ENCODE measurements around the gene SLX1A.
"Not testable (repeated sequence)": the region's sequence is repeated elsewhere in the genome, so short reads cannot be mapped to it uniquely, and the experiment has no call there.

Gene SLX1A

DNA sequence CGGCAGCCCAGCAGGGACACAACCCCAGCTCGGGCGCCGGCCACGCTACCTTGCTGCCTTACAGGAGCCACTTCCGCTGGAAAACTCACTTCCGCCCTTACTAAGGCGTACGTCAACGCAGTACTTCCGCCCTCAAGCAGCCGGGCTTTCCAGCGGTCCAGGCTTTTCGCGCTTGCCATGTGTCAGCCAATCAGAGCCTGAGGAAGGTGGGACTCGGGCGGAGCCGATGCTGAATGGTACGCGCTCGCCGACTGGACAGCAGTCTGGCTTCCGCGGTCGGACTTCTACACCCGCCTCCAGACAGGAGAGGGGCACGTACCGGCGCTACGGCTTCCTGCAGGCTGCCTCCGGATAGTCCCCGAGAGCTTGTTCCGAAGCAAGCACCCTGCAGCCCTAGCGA lies at the start of gene SLX1A, which contains the start of gene BOLA2B:
Gene SLX1A (plus strand): TSS at position 261 of the 400 bp plus-strand sequence. CDS start 210 bp downstream, outside the sequence.
Gene BOLA2B (minus strand): TSS at position 52 of the 400 bp plus-strand sequence. CDS start 71 bp downstream, outside the sequence.
- DNase-seq = not testable (repeated sequence)

DNA sequence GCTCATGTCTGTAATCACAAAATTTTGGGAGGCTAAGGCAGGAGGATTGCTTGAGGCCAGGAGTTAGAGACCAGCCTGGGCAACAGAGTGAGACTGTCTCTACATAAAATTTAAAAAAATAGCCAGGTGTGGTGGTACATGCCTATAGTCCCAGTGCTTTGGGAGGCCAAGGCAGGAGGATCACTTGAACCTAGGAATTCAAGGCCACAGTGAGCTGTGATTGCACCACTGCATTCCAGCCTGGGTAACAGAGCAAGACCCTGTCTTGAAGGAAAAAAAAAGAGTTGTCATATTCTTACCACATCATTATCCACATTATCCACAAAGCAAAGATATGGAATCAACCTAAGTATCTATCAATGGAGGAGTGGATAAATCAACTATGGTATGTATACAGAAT lies 49.7 kb upstream of the SLX1A start:
- DNase-seq = no peak

DNA sequence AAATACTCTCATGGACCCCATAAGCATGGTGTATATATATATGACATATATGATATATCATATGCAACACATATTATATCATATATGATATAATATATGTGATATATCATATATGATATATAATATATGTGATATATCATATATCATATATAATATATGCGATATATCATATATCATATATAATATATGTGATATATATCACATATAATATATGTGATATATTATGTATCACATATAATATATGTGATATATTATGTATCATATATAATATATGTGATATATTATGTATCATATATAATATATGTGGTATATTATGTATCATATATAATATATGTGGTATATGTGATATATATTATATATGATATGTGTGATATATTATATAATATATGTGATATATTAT lies 48.8 kb upstream of the SLX1A start:
- no peak for DNase-seq

- DNase-seq = no peak
Measured at GRCh38 chr16:30145657-30146056, 48.0 kb upstream of the SLX1A start.

GRCh38 chr16:30147843-30148510 lies 45.7 kb upstream of the SLX1A start:
- DNase-seq = no peak

DNA sequence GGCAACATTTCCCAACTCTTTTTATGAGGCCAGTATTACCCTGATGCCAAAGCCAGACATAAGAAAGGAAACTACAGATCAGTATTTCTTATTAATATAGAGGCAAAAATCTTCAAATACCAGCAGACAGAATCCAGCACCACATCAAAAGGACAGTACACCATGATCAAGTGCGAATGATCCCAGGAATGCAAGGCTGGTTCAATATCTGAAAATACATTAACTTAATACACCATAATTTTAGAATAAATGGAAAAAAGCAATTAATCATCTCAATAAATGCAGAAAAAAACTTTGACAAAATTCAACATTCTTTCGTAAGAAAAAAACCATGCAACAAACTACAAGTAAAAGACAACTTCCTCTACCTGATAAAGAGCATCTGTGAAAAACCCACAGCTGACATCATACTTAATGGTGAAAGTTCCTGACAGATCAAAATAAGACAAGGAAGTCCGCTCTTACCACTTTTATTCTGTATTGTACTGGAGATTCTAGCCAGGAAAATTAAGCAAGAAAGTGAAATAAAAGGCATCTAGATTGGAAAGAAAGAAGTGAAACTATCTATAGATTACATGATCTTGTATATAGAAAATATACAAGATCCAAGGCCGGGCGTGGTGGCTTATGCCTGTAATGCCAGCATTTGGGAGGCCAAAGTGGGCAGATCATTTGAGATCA lies 44.3 kb upstream of the SLX1A start:
- no peak for DNase-seq

DNA sequence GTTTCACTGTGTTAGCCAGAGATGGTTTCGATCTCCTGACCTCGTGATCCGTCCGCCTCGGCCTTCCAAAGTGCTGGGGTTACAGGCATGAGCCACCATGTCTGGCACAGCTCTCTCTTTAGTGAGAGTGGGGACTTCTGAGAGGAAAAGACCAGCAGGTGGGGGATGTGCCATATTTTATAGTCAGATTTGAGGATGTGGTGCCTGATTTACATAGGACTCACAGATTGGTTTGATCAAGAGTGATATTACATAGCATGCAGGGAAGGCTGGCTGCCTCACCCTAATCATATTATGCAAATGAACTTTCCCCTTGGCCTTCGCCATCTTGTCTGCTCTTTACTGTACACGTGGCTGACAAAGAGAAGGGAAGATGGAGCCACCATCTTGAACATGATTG lies 42.6 kb upstream of the SLX1A start:
- DNase-seq = no peak

DNA sequence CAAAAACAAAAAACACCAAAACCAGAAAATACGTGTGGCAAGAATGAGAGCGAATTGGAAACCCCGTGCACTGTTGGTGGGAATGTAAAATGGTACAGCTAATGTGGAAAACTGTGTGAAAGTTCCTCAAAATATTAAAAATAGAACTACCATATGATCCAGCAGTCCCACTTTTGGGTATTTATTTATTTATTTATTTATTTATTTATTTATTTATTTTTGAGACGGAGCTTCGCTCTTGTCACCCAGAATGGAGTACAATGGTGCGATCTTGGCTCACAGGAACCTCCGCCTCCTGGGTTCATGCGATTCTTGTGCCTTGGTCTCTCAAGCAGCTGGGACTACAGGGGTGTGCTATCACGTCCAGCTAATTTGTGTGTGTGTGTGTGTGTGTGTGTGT lies 41.2 kb upstream of the SLX1A start:
- DNase-seq = no peak

DNA sequence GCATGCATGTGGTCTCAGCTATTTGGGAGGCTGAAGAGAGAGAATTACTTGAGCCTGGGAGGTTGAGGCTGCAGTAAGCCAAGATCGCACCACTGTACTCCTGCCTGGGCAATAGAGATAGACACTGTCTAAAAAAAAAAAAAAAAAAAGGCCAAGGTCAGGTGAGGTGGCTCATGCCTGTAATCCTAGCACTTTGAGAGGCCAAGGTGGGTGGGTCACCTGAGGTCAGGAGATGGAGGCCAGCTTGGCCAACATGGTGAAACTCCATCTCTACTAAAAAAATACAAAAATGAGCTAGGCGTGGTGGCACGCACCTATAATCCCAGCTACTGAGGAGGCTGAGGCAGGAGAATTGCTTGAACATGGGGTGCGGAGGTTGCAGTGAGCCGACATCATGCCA lies 38.5 kb upstream of the SLX1A start:
- no peak for DNase-seq

- DNase-seq = no peak
Measured at GRCh38 chr16:30157214-30157613, 36.5 kb upstream of the SLX1A start.

DNA sequence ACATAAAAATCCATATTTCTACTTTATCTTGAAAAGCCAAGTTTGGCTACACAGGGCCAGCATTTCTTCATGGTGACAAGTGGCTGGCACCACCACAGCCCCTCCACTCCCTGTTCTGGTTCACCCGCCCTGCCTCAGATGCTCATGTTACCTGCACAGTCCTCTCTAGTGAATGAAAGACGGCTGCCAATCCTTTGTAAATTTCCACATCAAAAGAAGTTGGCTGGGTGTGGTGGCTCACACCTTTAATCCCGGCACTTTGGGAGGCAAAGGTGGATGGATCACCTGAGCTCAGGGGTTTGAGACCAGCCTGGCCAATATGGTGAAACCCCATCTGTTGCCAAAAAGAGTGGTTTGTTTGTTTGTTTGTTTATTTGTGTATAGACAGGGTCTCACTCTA lies 30.1 kb upstream of the SLX1A start:
- no peak for DNase-seq

- DNase-seq = no peak
Measured at GRCh38 chr16:30166202-30166902, 27.3 kb upstream of the SLX1A start.

DNA sequence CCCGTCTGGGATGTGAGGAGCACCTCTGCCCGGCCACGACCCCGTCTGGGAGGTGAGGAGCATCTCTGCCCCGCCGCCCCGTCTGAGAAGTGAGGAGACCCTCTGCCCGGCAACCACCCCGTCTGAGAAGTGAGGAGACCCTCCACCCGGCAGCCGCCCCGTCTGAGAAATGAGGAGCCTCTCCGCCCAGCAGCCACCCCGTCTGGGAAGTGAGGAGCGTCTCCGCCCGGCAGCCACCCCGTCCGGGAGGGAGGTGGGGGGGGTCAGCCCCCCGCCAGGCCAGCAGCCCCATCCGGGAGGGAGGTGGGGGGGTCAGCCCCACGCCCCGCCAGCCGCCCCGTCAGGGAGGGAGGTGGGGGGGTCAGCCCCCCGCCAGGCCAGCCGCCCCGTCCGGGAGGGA lies 24.9 kb upstream of the SLX1A start:
- DNase-seq = not testable (repeated sequence)

DNA sequence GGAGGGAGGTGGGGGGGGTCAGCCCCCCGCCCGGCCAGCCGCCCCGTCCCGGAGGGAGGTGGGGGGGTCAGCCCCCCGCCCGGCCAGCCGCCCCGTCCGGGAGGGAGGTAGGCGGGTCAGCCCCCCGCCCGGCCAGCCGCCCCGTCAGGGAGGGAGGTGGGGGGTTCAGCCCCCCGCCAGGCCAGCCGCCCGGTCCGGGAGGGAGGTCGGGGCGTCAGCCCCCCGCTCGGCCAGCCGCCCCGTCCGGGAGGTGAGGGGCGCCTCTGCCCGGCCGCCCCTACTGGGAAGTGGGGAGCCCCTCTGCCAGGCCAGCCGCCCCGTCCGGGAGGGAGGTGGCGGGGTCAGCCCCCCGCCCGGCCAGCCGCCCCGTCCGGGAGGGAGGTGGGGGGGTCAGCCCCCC lies 24.3 kb upstream of the SLX1A start:
- DNase-seq = not testable (repeated sequence)

DNA sequence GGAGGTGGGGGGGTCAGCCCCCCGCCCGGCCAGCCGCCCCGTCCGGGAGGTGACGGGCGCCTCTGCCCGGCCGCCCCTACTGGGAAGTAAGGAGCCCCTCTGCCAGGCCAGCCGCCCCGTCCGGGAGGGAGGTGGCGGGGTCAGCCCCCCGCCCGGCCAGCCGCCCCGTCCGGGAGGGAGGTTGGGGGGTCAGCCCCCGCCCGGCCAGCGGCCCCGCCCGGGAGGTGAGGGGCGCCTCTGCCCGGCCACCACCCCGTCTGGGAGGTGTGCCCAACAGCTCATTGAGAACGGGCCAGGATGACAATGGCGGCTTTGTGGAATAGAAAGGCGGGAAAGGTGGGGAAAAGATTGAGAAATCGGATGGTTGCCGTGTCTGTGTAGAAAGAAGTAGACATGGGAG lies 23.5 kb upstream of the SLX1A start:
- not testable (repeated sequence) for DNase-seq

GRCh38 chr16:30173054-30173453 lies 20.6 kb upstream of the SLX1A start:
- no peak for DNase-seq

DNA sequence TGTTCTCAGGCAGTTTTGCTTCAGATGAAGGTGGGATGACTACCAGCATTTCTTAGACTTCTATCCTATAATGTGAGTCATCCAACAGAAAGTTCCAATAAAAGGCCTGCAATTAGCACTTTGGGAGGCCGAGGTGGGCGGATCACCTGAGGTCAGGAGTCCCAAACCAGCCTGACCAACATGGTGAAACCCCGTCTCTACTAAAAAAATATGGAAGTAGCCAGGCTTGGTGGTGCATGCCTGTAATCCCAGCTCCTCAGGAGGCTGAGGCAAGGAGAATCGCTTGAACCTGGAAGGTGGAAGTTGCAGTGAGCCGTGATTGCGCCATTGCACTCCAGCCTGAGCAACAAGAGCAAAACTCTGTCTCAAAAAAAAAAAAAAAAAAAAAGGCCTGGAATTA lies 16.8 kb upstream of the SLX1A start:
- DNase-seq = not testable (repeated sequence)

DNA sequence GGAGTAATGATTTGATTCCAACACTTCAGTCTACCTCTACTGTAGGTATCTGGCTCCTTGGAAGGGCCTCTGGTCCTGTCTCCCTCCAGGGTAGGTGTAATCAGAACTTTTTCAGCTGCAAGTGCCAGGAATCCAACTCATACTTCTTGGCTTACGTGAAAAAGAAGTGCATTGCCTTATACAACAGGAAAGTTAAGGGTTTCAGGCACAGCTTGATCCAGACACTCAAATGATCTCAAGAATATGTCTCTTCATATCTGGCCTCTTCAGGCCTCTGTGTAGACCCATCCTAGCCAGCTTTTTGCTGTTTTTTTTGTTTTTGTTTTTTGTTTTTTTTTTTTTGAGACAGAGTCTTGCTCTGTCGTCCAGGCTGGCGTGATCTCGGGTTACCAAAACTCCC lies 14.5 kb upstream of the SLX1A start:
- no peak for DNase-seq

DNA sequence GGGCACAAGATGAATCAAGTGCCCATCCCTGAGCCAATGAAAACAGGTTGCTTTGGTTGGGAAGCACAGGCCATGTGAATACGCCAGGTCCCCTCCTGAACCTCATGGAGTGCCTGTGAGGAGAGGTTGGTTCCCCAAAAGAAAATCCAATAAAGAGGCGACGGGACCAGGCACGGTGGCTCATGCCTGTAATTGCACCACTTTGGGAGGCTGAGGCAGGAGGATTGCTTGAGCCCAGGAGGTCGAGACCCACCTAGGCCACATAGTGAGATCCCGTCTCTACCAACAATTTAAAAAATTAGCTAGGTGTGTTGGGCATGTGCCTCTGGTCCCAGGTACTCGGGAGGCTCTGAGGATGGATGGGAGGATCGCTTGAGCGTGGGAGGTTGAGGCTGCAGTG lies 13.7 kb upstream of the SLX1A start:
- no peak for DNase-seq

GRCh38 chr16:30180741-30181140 lies 12.9 kb upstream of the SLX1A start:
- DNase-seq = no peak

GRCh38 chr16:30183233-30184095 lies 10.2 kb upstream of the SLX1A start, which contains the start of gene CORO1A:
CORO1A (plus strand) TSS chr16:30183602; CDS start chr16:30185210, 1,608 bp downstream.
- peak; percentile 81 for DNase-seq

DNA sequence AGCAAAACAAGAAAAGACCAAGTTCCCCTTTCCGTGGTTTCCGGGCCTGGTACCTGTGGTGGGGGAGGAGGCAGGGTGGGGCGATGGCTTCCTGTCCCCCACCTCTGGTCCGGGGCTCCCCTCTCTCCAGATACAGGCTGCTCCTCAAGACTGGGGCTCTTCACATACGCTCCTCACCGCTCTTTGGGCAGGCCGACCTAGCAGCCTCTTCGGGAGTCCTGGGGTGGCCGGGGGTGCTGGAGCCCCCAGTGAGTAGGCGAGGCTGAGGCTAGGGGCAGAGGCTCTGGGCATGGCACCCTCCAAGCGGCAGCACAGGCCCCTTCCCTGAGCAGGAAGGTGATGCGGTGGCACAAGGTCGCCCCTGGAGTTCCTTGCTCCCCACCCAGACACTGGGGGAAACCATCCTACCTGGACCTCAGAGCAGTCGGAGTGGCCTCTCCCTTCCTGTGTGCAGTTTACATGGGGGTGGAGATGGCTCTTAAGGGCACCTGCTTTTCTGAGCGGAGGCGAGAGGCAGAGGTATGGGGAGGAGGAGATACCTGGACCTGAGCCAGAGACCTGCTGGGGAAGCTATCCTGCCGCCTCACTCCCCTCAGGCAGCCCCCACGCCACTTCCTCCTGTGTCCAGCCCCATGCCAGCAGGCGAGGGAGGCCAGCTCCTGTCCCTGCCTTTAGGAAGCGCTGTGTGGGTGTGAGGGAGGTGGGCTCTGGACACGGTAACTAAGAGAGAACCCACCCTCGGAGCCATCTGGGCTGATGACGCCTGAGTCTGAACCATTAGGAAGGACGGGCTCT lies 9.4 kb upstream of the SLX1A start:
- DNase-seq = no peak

Data from 8988T (cell line).